Measurements from ENCODE around the gene KDM2A. TPM values are rescaled to one million over a fixed set of nuclear protein-coding genes. Genes with fewer than 3 reads are reported as not detected.
"Not testable (repeated sequence)": the region's sequence is repeated elsewhere in the genome, so short reads cannot be mapped to it uniquely, and the experiment has no call there.

KDM2A gene
- total and polyA plus RNA-seq, 2 donors (not counting 3 experiments of a cell fraction or from before 2014, with no cell fraction given): 72.2 to 79.5 TPM

DNA sequence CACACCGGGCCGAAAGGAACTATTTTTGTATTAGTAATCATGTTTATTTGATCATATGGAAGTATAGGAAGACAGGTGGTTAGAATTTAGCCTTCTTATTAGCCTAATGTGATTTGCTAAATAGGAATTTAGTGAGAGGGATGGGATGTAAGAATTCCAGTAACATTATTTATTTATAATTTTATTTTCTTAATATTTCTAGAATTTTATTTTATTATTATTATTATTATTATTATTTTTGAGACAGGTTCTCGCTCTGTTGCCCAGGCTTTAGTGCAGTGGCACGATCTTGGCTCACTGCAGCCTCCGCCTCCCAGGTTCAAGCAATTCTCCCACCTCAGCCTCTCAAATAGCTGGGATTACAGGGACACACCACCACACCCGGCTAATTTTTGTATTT, 90.2 kb downstream of the KDM2A start:
- H3K4me3 ChIP-seq (replicated peaks in 1 of 3; ENCODE audit: insufficient read depth in 1 of 3, low read depth in 1 of 3, low read length in 3 of 3); H3K27ac ChIP-seq (ENCODE audit: insufficient read depth, low read depth, low read length); BruUV-seq (replicated peaks); H3K9me3 ChIP-seq (replicated peaks; ENCODE audit: control insufficient read depth, insufficient read depth, low read length); H3K79me2 ChIP-seq (ENCODE audit: control insufficient read depth, insufficient read depth, low read length); H3K4me1 ChIP-seq (ENCODE audit: control insufficient read depth, extremely low read depth, insufficient read depth, low read length); FAIRE-seq; H4K20me1 ChIP-seq (replicated peaks; ENCODE audit: control insufficient read depth, extremely low read depth, insufficient read depth, low read length); POLR2A ChIA-PET; H3K4me2 ChIP-seq (ENCODE audit: insufficient read depth, low read length); H2AFZ ChIP-seq (ENCODE audit: low read depth, low read length); H3K36me3 ChIP-seq (ENCODE audit: control insufficient read depth in 2 of 2, extremely low read depth in 1 of 2, insufficient read depth in 2 of 2, low read length in 2 of 2); H3K9me1 ChIP-seq (replicated peaks; ENCODE audit: control insufficient read depth, extremely low read depth, insufficient read depth, low read length); H3K9ac ChIP-seq (replicated peaks; ENCODE audit: extremely low read depth, insufficient read depth, low read length); DNase-seq (ENCODE audit: low read depth, low spot score); H3K27me3 ChIP-seq (ENCODE audit: control insufficient read depth in 2 of 2, insufficient read depth in 2 of 2, low read length in 2 of 2); dilution Hi-C loops (cut with MboI; ENCODE audit: extremely low pct_ligation_motif_present, low sequenced_read_pairs): not testable (repeated sequence)
- CTCF ChIA-PET: interaction anchor here (2.1 kb wide), 1 partner anchor 42 kb away, joined by 5 read pairs; no protein-coding TSS in a partner anchor
- intact Hi-C loops (cut with micrococcal nuclease): loop anchor here (5.0 kb wide), 1 partner anchor 33 kb away; no protein-coding TSS in a partner anchor

GRCh38 chr11:67211656-67212436, 92.8 kb downstream of the KDM2A start:
- H3K4me1 ChIP-seq (ENCODE audit: control insufficient read depth, extremely low read depth, insufficient read depth, low read length): no peaks in the 10 kb centered on the region
- H3K27me3 ChIP-seq (ENCODE audit: control insufficient read depth in 2 of 2, insufficient read depth in 2 of 2, low read length in 2 of 2): no peaks in the 10 kb centered on the region
- no peak for TF ChIP-seq FOS (IDR thresholded peaks at IDR 0.05; ENCODE audit: borderline replicate concordance, insufficient read depth, low read length)
- no peak for TF ChIP-seq JUN (IDR thresholded peaks at IDR 0.05; ENCODE audit: borderline replicate concordance, insufficient read depth, insufficient read length, low read depth)
- TF ChIP-seq MAX (IDR thresholded peaks at IDR 0.05; ENCODE audit: insufficient read depth, insufficient read length): no peak
- TF ChIP-seq EZH2 (IDR thresholded peaks at IDR 0.05; ENCODE audit: borderline replicate concordance, low read depth, low read length, severe bottlenecking): no peak
- TF ChIP-seq POLR2A (IDR thresholded peaks at IDR 0.05; ENCODE audit: low read depth, low read length): no peak
- no peak for TF ChIP-seq POLR2AphosphoS5 (IDR thresholded peaks at IDR 0.05; ENCODE audit: insufficient read depth, low read depth, low read length)
- no peak for TF ChIP-seq GATA2 (IDR thresholded peaks at IDR 0.05; ENCODE audit: insufficient read depth, insufficient read length, low read depth, low read length)
- TF ChIP-seq, protein P1, sequence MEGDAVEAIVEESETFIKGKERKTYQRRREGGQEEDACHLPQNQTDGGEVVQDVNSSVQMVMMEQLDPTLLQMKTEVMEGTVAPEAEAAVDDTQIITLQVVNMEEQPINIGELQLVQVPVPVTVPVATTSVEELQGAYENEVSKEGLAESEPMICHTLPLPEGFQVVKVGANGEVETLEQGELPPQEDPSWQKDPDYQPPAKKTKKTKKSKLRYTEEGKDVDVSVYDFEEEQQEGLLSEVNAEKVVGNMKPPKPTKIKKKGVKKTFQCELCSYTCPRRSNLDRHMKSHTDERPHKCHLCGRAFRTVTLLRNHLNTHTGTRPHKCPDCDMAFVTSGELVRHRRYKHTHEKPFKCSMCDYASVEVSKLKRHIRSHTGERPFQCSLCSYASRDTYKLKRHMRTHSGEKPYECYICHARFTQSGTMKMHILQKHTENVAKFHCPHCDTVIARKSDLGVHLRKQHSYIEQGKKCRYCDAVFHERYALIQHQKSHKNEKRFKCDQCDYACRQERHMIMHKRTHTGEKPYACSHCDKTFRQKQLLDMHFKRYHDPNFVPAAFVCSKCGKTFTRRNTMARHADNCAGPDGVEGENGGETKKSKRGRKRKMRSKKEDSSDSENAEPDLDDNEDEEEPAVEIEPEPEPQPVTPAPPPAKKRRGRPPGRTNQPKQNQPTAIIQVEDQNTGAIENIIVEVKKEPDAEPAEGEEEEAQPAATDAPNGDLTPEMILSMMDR (IDR thresholded peaks at IDR 0.05; ENCODE audit: extremely low read depth in 1 of 2, insufficient read depth in 1 of 2, low read depth in 1 of 2, low read length in 2 of 2): no peak
- no peak for TF ChIP-seq MYC (IDR thresholded peaks at IDR 0.05; ENCODE audit: low read depth, low read length)
- ChIA-PET POLR2A (interaction anchor here (0.6 kb wide), 1 partner anchor 10 kb away, joined by 3 read pairs; no protein-coding TSS in a partner anchor), CTCF (interaction anchor here (0.9 to 1.3 kb wide), 2 partner anchors 17 to 32 kb away, joined by 3 read pairs; no protein-coding TSS in a partner anchor)
- no peaks in the 10 kb centered on the region for H4K20me1 ChIP-seq (replicated peaks; ENCODE audit: control insufficient read depth, extremely low read depth, insufficient read depth, low read length)
- no TSS peak for BruUV-seq (replicated peaks)
- H3K4me3 ChIP-seq (replicated peaks in 1 of 3; ENCODE audit: insufficient read depth in 1 of 3, low read depth in 1 of 3, low read length in 3 of 3): no peak overlapping the region
- no peaks in the 10 kb centered on the region for H3K9me3 ChIP-seq (replicated peaks; ENCODE audit: control insufficient read depth, insufficient read depth, low read length)
- dilution Hi-C loops (cut with MboI; ENCODE audit: extremely low pct_ligation_motif_present, low sequenced_read_pairs): no loop called here
- intact Hi-C loops (cut with micrococcal nuclease): no loop called here
- H3K9me1 ChIP-seq (replicated peaks; ENCODE audit: control insufficient read depth, extremely low read depth, insufficient read depth, low read length): no peaks in the 10 kb centered on the region
- peaks cover 2 to 4% of the 10 kb centered on the region in 2 experiments for H3K36me3 ChIP-seq (ENCODE audit: control insufficient read depth in 2 of 2, extremely low read depth in 1 of 2, insufficient read depth in 2 of 2, low read length in 2 of 2)
- H3K79me2 ChIP-seq (ENCODE audit: control insufficient read depth, insufficient read depth, low read length): no peaks in the 10 kb centered on the region
- FAIRE-seq (no peak), DNase-seq (ENCODE audit: low read depth, low spot score) (no peak)
- no peak overlapping the region for H3K4me2 ChIP-seq (ENCODE audit: insufficient read depth, low read length)
- H3K9ac ChIP-seq (replicated peaks; ENCODE audit: extremely low read depth, insufficient read depth, low read length): no peak overlapping the region
- H2AFZ ChIP-seq (ENCODE audit: low read depth, low read length): no peak overlapping the region
- no peak overlapping the region for H3K27ac ChIP-seq (ENCODE audit: insufficient read depth, low read depth, low read length)
